Stomach smooth muscle (tissue), 2 donors: ENCODE measurements around the gene SPARCL1.
"Not testable (repeated sequence)": the region's sequence is repeated elsewhere in the genome, so short reads cannot be mapped to it uniquely, and the experiment has no call there.

Experiments
- H3K27ac ChIP-seq: one replicate; pipeline ENCODE4 v1.7.0; 2013; ENCODE audit warnings: mild to moderate bottlenecking, low read length, inconsistent platforms
- H3K27me3 ChIP-seq, 2 donors: one replicate each; pipeline ENCODE4 v1.7.0; 2013; ENCODE audit warnings: low read length in 2 of 2; ENCODE audit not compliant: insufficient read depth in 2 of 2, control insufficient read depth in 1 of 2
- H3K36me3 ChIP-seq, 2 donors: one replicate each; pipeline ENCODE4 v1.7.0; 2013; ENCODE audit warnings: low read length in 2 of 2; ENCODE audit not compliant: control insufficient read depth in 2 of 2, insufficient read depth in 2 of 2
- H3K4me1 ChIP-seq: one replicate; pipeline ENCODE4 v1.7.0; 2013; ENCODE audit warnings: low read length; ENCODE audit not compliant: control insufficient read depth, insufficient read depth
- H3K4me3 ChIP-seq, 2 donors: one replicate each; pipeline ENCODE4 v1.7.0; 2013; ENCODE audit warnings: low read length in 2 of 2
- H3K9ac ChIP-seq, 2 donors: one replicate each; pipeline ENCODE4 v1.7.0; 2013; ENCODE audit warnings: low read length in 2 of 2, mild to moderate bottlenecking in 1 of 2
- H3K9me3 ChIP-seq, 2 donors: one replicate each; pipeline ENCODE4 v1.7.0; 2013; ENCODE audit warnings: low read length in 2 of 2; ENCODE audit not compliant: control insufficient read depth in 2 of 2
- donor health status: healthy.
- donor health status: Pancreatic carcinoma.

Gene SPARCL1

GRCh38 chr4:87529187-87529586, at the start of gene SPARCL1:
Gene SPARCL1, minus strand, starts transcription at chr4:87529376. Its CDS starts 29,802 bp downstream, at chr4:87499574.
- Histone ChIP-seq H3K27me3 (no peaks in the 10 kb centered on the region), H3K9ac (peak within 1 kb of the TSS; percentile 89 to 99), H3K9me3 (no peaks in the 10 kb centered on the region), H3K4me1 (peaks cover 24% of the 10 kb centered on the region), H3K4me3 (peak within 1 kb of the TSS; percentile 88 to 89), H3K27ac (peak within 1 kb of the TSS; percentile 98), H3K36me3 (peaks cover 3 to 5% of the 10 kb centered on the region in 2 donors)

GRCh38 chr4:87575983-87576382, 46.8 kb upstream of the SPARCL1 start:
- Histone ChIP-seq H3K4me3 (no peak overlapping the region), H3K36me3 (no peaks in the 10 kb centered on the region), H3K9me3 (no peaks in the 10 kb centered on the region), H3K27me3 (no peaks in the 10 kb centered on the region), H3K27ac (no peak overlapping the region), H3K9ac (no peak overlapping the region), H3K4me1 (no peaks in the 10 kb centered on the region)

GRCh38 chr4:87575408-87575807, 46.2 kb upstream of the SPARCL1 start:
- no peaks in the 10 kb centered on the region for H3K9me3 ChIP-seq
- no peaks in the 10 kb centered on the region for H3K27me3 ChIP-seq
- no peak overlapping the region for H3K9ac ChIP-seq
- H3K27ac ChIP-seq = no peak overlapping the region
- H3K4me1 ChIP-seq = no peaks in the 10 kb centered on the region
- no peak overlapping the region for H3K4me3 ChIP-seq
- H3K36me3 ChIP-seq = no peaks in the 10 kb centered on the region

DNA sequence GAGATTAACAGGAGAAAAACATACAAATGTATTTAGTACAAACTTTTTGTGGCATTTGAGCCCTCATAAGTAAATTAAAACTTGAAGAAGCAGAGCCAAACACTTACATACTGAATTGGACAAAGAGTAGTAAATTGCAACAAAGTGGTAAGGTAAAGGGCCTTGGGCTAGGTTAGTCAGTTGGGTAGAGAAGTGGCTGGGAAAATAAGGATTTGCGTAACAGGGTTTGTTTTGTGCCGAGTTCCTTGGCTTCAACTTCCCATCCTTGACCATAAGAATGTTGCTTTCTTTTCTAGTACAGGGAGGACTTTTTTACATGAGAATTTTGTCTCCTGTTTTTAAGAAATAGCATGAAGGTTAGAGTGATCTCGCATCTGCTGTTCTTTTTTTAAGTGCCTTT, 45.8 kb upstream of the SPARCL1 start:
- Histone ChIP-seq H3K36me3 (no peaks in the 10 kb centered on the region), H3K4me3 (no peak overlapping the region), H3K27me3 (no peaks in the 10 kb centered on the region), H3K27ac (no peak overlapping the region), H3K9ac (no peak overlapping the region), H3K4me1 (no peaks in the 10 kb centered on the region), H3K9me3 (no peaks in the 10 kb centered on the region)

GRCh38 chr4:87574376-87574775, 45.2 kb upstream of the SPARCL1 start:
- not testable (repeated sequence) for H3K27ac ChIP-seq, H3K27me3 ChIP-seq, H3K4me3 ChIP-seq, H3K9ac ChIP-seq, H3K36me3 ChIP-seq, H3K4me1 ChIP-seq, H3K9me3 ChIP-seq

DNA sequence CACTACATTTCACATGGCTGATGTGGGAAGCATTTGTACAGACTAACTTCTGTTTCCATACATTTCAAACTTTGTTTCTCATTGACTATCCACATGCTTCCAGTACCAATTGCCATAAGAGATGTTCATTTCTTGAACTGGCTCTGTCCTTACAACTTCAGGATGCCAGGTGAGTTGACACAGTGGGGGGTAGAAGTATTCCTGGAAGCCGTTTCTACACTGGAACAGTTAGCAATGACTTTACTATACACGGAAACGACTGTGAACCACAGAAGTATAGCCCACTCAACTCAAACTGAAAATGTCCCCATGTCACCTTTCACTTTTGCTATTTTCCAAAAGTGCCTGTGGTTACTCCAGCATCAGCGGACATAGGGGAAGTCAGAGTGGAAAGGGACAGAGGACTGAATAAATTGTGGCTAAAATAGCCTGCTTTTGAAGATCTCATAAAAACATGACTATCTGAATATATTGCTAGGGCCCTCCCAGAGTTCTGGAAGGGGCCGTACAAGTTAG, 41.2 kb upstream of the SPARCL1 start:
- Histone ChIP-seq H3K9me3 (no peaks in the 10 kb centered on the region), H3K36me3 (no peaks in the 10 kb centered on the region), H3K27me3 (no peaks in the 10 kb centered on the region), H3K27ac (no peak overlapping the region), H3K4me1 (no peaks in the 10 kb centered on the region), H3K9ac (no peak overlapping the region), H3K4me3 (no peak overlapping the region)

DNA sequence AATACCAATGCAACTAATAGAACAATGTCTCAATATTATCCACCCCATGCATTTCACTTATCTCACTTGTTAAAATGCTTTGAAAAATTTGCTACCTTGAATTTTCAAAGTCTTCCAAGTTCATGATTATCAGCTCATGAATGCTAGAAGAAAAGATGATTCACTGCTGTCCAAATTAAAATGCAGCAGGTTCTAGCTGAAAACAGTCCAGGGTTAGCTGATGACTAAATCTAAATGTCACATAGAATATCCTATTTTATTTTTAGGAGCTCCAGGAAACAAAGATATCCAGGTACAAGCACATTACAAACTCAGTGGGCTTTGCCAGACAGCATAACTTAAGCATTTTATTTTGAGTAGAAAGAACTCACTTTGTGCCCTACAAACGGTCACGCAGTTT, 38.0 kb upstream of the SPARCL1 start:
- no peaks in the 10 kb centered on the region for H3K9me3 ChIP-seq
- no peaks in the 10 kb centered on the region for H3K36me3 ChIP-seq
- H3K4me3 ChIP-seq = no peak overlapping the region
- H3K27me3 ChIP-seq = no peaks in the 10 kb centered on the region
- H3K27ac ChIP-seq = no peak overlapping the region
- no peaks in the 10 kb centered on the region for H3K4me1 ChIP-seq
- H3K9ac ChIP-seq = no peak overlapping the region

DNA sequence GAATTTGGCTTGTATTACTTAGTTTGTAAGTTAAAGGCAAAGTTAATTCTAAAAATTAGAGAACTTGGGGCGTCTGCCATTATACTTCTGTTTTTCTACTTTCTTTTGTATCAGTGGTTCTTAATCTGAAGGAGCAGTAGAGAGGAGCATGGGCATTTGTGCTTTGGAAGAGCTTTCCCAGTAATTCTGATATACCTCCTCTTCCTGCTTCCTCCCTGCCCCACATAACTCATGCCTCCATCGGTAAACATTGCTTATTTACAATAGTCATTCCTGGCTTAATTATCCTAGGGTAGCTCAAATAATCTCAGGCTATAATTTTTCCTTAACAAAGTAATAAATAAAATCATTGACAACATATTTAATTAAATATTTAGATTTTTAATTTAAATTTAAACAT, 37.1 kb upstream of the SPARCL1 start:
- no peaks in the 10 kb centered on the region for H3K9me3 ChIP-seq
- H3K27me3 ChIP-seq = no peaks in the 10 kb centered on the region
- H3K36me3 ChIP-seq = no peaks in the 10 kb centered on the region
- no peak overlapping the region for H3K4me3 ChIP-seq
- H3K4me1 ChIP-seq = no peaks in the 10 kb centered on the region
- no peak overlapping the region for H3K27ac ChIP-seq
- H3K9ac ChIP-seq = no peak overlapping the region

DNA sequence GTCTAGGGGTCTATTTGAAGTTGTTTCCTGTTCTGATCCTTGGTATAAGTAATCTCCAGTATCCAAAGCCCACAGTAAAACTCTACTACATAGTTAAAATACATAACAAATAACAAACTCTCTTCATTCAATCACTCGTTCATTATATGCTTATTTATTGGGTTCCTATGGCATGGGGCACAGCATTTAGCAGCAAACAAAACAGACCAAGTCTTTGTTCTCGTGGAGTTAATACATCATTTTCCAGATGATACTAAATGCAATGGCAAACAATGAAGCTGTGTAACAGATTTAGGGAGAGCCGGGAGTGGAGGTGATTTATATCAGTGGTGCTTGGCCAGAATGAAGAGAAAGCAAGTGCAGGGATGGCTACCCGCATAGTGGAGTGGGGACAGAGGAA, 36.6 kb upstream of the SPARCL1 start:
- Histone ChIP-seq H3K9ac (no peak overlapping the region), H3K9me3 (no peaks in the 10 kb centered on the region), H3K36me3 (no peaks in the 10 kb centered on the region), H3K27me3 (peaks cover 0 to 2% of the 10 kb centered on the region in 2 donors), H3K4me1 (no peaks in the 10 kb centered on the region), H3K4me3 (no peak overlapping the region), H3K27ac (no peak overlapping the region)

GRCh38 chr4:87560802-87561201, 31.6 kb upstream of the SPARCL1 start:
- no peak overlapping the region for H3K9ac ChIP-seq
- H3K27me3 ChIP-seq = peaks cover 0 to 3% of the 10 kb centered on the region in 2 donors
- H3K27ac ChIP-seq = no peak overlapping the region
- H3K4me1 ChIP-seq = no peaks in the 10 kb centered on the region
- H3K36me3 ChIP-seq = no peaks in the 10 kb centered on the region
- no peaks in the 10 kb centered on the region for H3K9me3 ChIP-seq
- no peak overlapping the region for H3K4me3 ChIP-seq

- Histone ChIP-seq H3K36me3 (no peaks in the 10 kb centered on the region), H3K4me3 (no peak overlapping the region), H3K9ac (no peak overlapping the region), H3K4me1 (no peaks in the 10 kb centered on the region), H3K27me3 (peaks cover 0 to 3% of the 10 kb centered on the region in 2 donors), H3K9me3 (no peaks in the 10 kb centered on the region), H3K27ac (no peak overlapping the region)
These were observed 30.1 kb upstream of the SPARCL1 start for GRCh38 chr4:87559090-87559837.
